DMS 273 (cell line): ENCODE data around the gene LSM7.
"Not testable (repeated sequence)": the region's sequence is repeated elsewhere in the genome, so short reads cannot be mapped to it uniquely, and the experiment has no call there.

Experiments
- DNase-seq: peaks from one replicate; lab custom pipeline; 2025; ENCODE audit not compliant: unreplicated experiment; lab: John Stamatoyannopoulos, UW

The LSM7 gene

DNA sequence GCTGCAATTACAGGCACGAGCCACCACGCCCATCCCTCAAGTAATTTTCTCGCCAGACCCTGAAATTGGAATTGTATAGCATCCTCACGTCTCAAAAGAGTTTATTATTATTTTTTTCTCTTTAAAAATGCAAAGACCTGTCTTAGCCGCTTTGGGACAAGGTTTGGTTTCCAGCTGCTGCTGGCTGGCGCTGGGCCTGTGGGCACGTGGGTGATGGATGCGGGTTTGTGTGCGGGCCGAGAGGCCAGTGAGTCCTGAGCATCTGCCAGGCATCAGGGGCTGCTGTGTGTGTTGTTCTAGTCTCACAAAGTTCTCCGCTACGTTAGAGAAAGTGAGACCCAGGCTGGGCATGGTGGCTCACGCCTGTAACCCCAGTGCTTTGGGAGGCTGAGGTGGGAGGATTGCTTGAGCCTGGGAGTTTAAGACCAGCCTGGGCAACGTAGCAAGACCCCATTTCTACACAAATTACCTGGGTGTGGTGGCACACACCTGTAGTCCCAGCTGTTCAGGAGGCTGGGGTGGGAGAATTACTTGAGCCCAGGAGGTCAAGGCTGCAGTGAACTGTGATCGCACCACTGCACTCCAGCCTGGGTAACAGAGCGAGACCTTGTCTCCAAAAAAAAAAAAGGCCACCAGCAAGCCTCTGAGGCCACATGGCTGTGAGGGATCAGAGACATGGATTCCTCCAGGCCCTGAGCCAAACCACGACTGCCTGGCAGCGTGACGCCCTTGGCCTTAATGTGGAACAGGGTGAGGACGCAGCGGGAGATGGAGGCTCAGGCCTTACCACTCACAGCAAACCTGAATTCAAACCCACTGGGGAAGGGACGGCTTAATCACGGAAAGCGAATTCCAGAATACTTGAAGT, 27.0 kb upstream of the LSM7 start:
- DNase-seq, result no peak

DNA sequence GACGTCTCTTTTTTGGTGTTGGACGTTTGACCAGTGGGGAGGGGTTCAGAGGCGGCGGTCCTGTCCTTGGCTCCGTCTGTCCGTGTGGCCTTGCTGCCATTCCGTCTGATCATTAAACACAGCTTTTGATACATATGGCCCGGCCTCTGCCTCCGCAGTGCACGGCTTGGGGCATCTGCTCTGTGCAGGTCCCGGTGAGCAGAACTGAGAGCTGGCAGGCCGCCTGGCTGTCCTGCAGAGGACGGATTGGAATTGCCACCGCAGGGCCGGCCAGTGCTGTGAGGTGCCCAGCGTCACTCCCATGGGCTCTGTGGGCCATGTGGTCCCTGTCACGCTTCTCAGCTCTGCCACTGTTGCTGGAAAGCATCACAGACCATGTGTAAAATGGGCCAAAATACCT, 26.3 kb upstream of the LSM7 start:
- no peak for DNase-seq

DNA sequence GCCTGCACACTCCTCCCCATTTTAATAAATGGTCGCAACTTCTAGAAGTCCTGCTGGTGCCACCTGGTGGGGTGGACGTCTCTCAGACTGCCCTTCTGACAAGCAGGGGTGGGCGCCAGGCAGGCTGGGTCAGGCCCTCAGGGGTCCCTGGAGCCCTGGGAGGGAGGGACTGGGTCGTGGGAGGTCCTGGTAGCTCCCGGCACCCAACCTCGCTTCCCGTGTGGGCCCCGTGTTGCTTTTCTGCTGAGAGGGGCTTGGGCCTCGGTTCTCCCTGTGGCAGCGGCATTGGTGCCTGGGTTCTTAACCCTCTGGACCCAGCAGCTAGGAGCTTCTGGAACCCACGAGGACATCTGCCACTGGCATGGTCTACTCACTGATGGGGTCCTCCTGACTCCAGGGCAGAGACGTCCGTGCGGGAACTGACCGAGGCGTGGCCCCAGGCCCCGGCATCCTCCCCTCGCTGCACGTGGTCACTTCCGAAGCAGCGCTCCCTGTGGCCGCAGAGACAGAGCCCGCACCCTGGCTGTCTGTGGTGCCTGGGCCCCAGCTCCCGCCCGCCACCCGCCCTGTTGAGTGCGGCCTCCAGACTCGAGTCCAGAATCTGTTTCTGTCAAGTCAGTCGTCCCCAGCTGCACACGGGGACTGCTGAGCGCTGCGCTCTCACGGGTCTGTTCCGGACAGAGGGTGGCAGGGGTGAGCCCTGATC, 25.7 kb upstream of the LSM7 start:
- no peak for DNase-seq

DNA sequence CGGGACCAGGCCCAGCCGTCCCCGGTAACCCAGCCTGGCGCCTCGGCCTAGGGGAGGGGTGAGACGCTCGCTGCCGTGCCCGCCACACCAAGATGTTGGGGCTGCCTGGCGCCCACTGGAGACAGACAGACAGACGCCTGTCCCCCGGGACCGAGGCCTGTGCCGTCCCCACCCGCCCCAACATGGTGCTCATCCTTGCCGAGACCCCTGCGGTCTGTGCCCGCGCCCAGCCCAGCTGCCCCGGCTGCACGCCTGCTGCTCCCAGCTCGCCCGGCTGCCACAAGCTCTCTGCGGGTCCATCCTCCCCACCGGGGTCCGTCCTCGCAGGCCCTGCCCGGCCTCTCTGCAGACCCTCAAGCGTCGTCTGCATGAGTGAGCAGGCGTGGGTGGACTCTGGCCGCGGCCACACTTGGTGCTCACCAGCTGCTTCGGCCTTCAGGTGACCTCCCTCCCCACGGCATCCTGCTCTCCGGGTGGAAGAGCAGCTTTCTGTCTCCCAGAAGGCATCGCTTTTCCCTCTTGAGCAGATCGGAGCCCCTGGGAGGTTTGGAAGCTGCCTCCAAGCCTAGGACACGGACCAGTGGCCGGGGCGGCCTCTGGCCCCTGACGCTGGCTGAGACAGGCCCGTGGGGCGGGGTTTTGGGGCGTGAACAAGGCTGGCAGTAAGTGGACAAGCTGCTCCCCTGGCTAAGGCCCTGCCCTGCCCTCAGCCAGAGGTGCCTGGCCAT, 24.9 kb upstream of the LSM7 start:
- DNase-seq, result no peak

DNA sequence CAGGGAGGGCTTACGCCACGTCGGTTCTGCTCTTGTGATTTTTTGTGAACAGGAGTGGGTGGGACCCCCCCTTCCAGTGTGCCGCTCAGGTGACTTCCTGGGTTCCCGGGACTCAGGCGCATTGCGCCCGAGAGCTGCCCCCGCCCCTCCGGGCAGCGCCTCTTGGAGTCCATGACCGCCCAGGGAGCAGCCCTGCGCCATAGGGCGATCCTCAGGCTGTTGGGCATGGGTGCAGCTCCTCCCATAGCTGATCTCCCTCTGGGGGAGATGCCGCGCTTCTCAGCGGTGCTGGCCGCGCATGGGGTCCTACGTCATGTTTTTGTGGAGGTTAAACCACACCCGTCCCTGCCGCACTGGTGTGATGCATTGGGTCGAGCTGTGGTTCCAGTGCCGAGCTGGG, 23.7 kb upstream of the LSM7 start:
- no peak for DNase-seq

DNA sequence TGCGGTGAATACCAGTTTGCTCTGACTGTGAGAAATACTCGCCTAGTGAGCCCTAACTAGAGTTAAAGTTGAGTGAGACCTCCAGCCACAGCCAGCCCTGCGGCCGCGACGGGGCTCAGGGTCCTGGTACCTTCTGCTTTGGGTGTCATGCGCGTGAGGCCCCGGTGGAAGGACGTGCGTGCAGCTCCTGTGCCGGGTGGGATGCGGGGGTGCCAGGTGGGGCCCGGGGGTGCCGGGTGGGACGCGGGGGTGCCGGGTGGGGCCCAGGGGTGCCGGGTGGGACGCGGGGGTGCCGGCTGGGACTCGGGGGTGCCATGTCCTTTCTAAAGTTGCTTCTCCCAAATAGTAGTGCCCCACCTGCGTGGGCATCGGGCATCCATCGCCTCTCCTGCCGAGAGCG, 23.2 kb upstream of the LSM7 start:
- no peak for DNase-seq

DNA sequence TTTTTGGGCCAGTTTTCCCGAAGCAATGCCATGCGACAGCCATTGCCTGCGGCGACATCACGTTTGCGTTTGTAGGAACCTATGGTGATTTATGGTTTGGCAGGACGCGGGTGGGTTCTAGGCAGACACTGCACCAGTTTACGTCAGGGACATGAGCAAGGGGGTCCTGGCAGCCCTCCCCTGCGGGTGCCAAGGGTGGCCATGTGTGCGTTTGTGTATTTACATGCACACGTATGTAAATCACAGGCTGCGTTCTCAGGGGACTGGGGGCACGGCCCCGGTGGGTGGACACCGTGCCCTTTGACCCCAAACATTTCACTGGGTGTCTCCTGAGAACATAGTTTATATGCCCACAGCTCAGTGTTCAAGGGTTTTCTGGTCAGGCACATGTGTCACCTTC, 22.3 kb upstream of the LSM7 start:
- no peak for DNase-seq

DNA sequence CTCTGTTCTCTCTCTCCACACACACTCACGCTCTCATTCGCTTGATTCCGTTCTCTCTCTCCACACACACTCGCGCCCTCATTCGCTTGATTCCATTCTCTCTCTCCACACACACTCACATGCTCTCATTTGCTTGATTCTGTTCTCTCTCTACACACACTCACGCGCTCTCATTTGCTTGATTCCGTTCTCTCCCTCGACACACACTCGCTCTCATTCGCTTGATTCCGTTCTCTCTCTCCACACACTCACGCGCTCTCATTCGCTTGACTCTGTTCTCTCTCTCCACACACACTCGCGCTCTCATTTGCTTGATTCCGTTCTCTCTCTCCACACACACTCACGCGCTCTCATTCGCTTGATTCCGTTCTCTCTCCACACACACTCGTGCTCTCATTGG, 21.4 kb upstream of the LSM7 start:
- DNase-seq, result not testable (repeated sequence)

DNA sequence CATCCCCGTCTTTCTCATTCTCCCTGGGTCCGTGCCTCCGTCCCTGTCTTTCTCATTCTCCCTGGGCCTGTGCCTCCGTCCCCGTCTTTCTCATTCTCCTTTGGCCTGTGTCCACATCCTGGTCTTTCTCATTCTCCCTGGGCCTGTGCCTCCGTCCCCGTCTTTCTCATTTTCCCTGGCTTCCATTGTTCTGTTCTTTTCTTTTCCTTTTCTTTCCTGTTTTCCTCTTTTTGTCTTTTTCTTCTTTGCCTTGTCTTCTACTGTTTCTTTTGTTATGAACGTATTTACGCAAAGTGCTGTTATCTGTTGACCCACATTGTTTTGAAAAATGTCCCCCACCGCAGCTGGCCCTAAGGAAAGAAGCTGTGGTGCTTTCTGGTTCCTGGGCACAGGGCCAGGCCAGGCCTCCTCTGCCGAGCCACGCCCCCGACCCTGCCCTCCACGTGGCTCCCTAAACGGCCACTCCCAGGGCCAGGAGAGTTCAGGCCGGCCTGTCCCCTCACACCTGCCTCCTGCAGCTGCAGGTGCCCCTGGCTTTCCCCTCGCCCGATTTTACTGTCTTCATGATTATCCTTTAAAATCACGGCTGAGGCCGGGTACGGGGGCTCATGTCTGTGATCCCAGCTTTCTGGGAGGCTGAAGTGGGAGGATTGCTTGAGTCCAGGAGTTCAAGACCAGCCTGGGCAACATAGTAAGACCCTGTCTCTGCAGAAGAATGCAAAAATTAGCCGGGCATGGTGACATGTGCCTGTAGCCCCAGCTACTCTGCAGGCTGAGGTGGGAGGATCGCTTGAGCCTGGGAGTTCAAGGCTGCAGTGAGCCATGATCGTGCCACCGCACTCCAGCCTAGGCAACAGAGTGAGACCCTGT, 17.6 kb upstream of the LSM7 start:
- DNase-seq, result no peak

DNA sequence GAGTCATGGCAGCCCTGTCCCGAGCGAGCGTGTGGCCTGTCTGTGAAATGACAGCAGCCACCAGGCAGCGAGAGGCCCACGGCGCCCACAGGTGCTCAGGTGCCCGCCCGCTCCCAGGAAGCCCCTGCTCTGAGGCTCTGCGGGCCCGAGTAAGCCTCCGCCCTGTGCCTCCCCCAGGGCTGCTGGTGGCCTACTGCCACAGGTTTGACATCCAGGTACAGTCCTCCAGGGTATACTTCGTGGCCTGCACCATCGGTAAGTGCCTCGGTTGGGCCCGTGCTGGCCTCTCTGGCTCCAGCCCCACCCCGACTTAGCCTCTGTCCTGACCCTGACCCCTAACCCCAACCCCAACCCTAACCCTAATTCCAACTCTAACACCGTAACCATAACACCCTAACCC, 16.7 kb upstream of the LSM7 start:
- DNase-seq, result no peak

DNA sequence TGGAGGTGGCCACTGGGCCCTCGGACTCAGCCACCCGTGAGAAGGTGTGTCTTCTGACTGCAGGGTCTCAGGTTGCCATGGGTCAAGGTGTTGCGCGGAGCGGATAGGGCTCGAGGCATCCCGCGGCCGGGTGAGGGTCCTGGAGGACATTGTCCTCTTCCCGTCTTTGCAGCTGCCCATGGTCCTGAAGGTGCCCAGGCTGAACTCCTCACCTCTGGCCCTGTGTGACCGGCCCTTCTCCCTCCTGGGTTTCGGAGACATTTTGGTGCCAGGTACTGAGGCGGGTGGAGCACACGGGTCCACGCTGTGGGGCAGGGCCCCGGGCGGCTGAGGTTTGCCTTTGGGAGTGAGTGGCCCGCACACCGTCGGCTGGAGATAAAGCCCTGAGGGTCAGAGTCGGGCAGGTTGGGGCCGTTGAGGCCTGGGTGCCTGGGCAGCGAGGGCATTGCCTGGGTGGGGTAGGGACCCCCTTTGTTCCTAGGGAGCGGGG, 16.0 kb upstream of the LSM7 start:
- DNase-seq, result no peak

DNA sequence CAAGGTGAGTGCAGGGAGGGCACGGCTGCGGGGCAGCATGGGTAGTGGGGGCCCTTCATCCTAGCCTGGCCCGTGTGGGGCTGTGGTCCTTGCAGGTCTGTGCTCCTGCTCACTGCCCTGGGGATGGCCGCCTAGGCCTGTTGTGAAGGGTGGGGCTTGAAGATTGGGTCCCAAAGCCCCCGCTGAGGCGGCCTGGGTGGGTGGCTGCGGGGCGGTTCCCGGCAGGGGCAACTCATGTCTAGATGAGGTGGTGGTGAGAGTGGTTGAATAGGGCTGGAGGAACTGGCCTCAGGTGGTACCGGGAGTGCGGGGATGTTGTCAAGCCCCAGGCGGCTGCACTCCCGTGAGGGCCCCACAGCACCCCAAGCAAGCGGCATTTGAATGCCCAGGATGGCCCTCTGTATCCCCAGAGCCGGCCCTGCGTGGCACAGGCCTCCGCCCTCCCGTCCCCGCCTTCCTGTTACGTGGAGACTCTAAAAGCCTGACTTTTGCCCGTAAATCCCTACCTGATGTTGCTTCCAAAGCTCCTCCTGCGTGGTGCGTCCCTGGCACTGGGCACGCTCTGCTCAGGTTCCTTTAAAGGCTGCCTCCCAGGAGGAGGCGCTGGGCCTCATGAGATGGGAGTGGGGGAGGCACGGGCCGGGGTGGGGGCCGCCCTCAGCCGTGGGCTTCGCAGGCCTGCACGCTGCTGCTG, 15.1 kb upstream of the LSM7 start:
- DNase-seq, result no peak

DNA sequence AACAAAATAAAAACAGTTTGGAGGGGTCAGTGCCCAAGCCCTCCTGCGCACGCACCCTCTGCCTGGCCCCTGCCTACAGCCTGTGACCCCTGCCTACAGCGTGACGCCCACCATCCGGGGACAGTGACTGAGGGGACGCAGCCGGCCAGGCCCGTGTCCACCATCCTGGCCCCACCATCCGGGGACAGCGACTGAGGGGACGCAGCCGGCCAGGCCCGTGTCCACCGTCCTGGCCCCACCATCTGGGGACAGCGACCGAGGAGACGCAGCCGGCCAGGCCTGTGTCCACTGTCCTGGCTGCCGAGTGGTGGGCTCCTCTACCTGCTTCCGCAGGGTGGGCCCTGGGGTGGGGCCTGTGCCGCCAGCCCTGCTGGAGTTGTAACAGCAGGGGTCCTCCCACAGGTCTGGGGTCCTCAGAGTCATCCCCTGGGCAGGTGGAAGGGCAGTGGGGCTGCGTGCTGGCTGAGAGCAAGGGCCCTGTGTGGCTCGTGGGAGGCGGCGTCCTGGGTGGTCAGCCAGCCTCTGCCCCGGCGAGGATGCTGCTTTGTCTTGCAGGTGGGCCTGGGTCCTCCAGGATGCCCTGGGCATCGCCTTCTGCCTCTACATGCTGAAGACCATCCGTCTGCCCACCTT, 14.4 kb upstream of the LSM7 start:
- DNase-seq, result no peak

DNA sequence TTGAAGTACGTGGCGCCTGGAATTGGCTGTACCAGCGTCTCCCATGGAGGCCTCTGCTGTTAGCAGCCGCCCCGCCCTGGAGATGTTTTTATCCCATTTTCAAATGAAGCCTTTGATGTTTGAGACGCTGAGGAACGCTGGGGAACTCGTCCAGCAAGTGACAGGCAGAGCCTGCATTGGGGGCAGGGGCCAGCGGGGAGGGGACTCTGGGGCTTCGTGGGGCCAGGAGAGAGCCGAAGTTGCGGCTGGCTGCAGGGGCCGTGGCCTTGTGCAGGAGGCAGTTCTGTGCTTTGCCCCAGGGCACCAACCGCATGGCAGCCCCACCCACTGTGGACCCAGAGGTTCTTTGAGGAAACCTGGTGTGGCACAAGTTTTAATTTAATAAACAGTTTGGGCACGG, 13.6 kb upstream of the LSM7 start:
- no peak for DNase-seq

DNA sequence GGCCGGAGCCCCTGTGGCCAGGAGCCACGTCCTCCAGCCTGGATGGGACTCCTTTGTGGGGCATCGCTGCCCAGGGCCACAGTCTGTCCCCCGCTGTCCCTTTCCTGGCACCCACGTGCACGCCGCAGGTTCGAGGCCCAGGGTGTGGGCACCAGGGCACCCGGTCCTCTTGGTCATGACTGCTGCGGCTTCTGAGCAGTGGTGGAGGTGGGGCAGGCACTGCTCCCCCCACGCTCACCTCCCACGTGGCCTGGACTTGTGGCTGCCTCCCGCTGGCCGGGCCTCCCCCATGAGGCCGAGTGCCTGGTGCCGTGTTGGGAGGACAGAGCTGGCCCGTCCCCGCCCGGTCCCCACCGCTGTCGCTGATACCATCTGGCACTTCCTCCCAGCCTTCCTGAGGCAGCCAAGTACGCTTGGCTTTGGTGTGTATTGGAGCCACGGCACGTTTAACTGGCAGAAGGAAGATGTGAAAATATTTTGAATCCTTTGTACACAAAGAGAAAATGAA, 12.9 kb upstream of the LSM7 start:
- DNase-seq, result no peak

DNA sequence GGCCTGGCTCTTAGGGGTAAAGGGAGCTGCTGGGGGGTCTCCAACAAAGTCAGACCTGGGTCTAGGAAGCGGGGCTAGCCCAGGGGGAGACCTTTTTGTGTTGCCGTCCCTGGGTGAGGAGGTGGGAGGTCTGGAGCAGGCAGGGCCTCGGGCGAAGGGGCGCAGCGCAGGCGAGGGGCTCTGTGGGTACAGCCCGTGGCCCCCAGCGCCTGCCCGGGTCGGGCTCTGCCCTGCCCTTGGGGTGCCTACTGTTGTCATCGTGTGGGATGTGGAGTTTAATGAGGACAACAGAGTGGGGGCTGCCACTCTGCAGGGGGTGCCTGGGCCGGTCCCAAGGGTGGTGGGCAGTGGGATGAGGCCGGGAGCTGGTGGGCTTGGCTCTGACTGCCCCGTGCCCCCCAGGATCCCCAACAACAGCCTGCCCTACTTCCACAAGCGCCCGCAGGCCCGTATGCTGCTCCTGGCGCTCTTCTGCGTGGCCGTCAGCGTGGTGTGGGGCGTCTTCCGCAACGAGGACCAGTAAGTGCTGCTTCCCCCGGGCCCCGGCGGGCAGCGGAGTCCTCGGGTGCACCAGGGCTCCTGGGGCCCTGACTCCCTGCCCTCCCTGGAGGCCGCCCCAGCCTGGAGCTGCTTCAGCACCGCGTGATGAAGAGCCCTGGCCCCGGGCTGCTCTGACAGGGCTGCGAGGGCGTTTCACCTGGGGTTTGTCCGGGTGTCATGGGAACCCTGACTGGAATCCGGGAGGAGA, 12.3 kb upstream of the LSM7 start:
- DNase-seq, result no peak

DNA sequence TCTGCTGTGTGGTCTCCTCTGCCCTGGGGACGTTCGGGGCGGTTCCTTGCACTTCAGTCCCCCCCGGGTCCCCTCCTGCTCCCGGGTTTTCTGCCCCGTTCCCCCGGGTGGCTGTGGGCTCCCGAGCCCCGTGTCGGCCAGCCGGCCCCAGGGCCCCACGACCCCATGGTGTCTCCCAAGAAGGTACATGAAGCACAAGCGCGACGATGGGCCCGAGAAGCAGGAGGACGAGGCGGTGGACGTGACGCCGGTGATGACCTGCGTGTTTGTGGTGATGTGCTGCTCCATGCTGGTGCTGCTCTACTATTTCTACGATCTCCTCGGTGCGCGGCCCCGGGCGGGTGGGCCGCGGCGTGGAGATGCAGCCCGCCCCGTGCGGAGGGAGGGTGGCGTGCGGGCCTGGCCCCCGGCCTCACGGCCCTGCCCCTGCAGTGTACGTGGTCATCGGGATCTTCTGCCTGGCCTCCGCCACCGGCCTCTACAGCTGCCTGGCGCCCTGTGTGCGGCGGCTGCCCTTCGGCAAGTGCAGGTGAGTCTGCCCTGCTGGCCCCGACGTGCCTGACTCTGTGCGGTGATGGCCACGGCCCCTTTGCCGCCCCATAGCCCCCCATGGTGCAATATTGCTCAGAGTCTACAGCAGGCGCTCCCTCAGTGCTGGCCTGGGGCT, 11.4 kb upstream of the LSM7 start:
- DNase-seq, result no peak
